ENCODE results near the gene RRM2. TPM values are rescaled to one million over a fixed set of nuclear protein-coding genes. Genes with fewer than 3 reads are reported as not detected.

The RRM2 gene
- polyA plus RNA-seq, 3 donors = 1.5 TPM; not detected in 2

- H3K4me3 Mint-ChIP-seq = peak overlapping the region; percentile 46 to 84
- no peak overlapping the region for H3K9ac ChIP-seq (ENCODE audit: insufficient read depth, low read length, poor library complexity, severe bottlenecking)
- no peak overlapping the region for H2AFZ ChIP-seq (ENCODE audit: insufficient read depth, low read depth, low read length, poor library complexity, severe bottlenecking)
- DNase-seq = no peak
- peaks cover 0 to 9% of the 10 kb centered on the region in 2 donors for H3K36me3 Mint-ChIP-seq
- H3K9me3 Mint-ChIP-seq = peaks cover 0 to 13% (median 6%) of the 10 kb centered on the region in 7 donors
- peak overlapping the region; percentile 9 for H3K4me2 ChIP-seq (replicated peaks; ENCODE audit: extremely low read depth, low read length, poor library complexity, severe bottlenecking)
- H3K27ac ChIP-seq (ENCODE audit: low read depth in 1 of 2, low read length in 2 of 2) = no peak overlapping the region
- intact Hi-C loops (cut with micrococcal nuclease) = no loop called here
- H4K20me1 ChIP-seq (ENCODE audit: insufficient read depth, low read length) = no peaks in the 10 kb centered on the region
- no peak for TF ChIP-seq CTCF (IDR thresholded peaks at IDR 0.05)
- WGBS (ENCODE audit: insufficient coverage) = under 1% methylated on average over 29 of the region's 45 CpGs
- peak overlapping the region in 1 of 3 experiments; percentile 5 for H3K4me3 ChIP-seq (replicated peaks in 1 of 3; ENCODE audit: low read depth in 2 of 3, low read length in 3 of 3)
- peaks cover 12% of the 10 kb centered on the region for H3K4me1 Mint-ChIP-seq
- H3K27me3 ChIP-seq (ENCODE audit: control insufficient read depth in 2 of 2, insufficient read depth in 2 of 2, low read length in 2 of 2) = peaks cover 83 to 91% of the 10 kb centered on the region in 2 donors
- H3K27ac Mint-ChIP-seq = no peak overlapping the region
- no peaks in the 10 kb centered on the region for H3K36me3 ChIP-seq (replicated peaks in 1 of 2; ENCODE audit: control insufficient read depth in 1 of 2, insufficient read depth in 2 of 2, low read length in 2 of 2)
- H3K79me2 ChIP-seq (ENCODE audit: insufficient read depth, low read length) = no peaks in the 10 kb centered on the region
- peaks cover 85 to 91% (median 86%) of the 10 kb centered on the region in 3 donors for H3K27me3 Mint-ChIP-seq (ENCODE audit: low read depth in 3 of 3)
- peaks cover 0 to 14% of the 10 kb centered on the region in 2 donors for H3K9me3 ChIP-seq (replicated peaks in 1 of 2; ENCODE audit: control insufficient read depth in 1 of 2, insufficient read depth in 1 of 2, low read length in 2 of 2)
- peaks cover 8 to 17% of the 10 kb centered on the region in 2 donors for H3K4me1 ChIP-seq (ENCODE audit: control insufficient read depth in 1 of 2, insufficient read depth in 2 of 2, low read length in 2 of 2)
These were observed 41.8 kb upstream of the RRM2 start for GRCh38 chr2:10080536-10081304.

DNA sequence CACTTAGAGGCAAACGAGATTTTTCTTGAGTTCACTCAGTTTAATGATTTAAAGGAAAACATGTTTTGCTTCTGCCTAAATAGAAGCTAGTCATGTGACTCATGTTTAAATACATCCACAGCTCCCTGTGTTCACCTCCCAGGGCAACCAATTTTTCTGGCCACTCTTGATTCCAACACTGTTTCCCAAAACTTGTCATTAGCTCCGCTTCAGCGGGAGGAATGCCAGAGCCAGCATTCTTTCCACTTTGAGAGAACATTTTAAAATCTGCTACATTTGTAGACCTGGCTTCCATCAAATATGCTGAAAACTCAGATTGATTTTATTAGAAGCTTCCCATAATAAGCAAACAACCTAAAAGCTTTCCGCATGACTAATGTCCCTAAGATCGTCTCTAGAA lies 39.5 kb upstream of the RRM2 start:
- Mint-ChIP-seq H3K27ac (no peak overlapping the region), H3K4me1 (peaks cover 12% of the 10 kb centered on the region), H3K4me3 (peak overlapping the region in 1 of 2 donors; percentile 65), H3K9me3 (peaks cover 0 to 13% (median 6%) of the 10 kb centered on the region in 7 donors), H3K36me3 (peaks cover 0 to 9% of the 10 kb centered on the region in 2 donors), H3K27me3 (ENCODE audit: low read depth in 3 of 3) (peaks cover 69 to 83% (median 70%) of the 10 kb centered on the region in 3 donors)
- H3K9me3 ChIP-seq (replicated peaks in 1 of 2; ENCODE audit: control insufficient read depth in 1 of 2, insufficient read depth in 1 of 2, low read length in 2 of 2) = peaks cover 0 to 12% of the 10 kb centered on the region in 2 donors
- no peak for TF ChIP-seq CTCF (IDR thresholded peaks at IDR 0.05)
- intact Hi-C loops (cut with micrococcal nuclease) = no loop called here
- WGBS (ENCODE audit: insufficient coverage) = 100% methylated on average over 1 of the region's 5 CpGs
- H3K79me2 ChIP-seq (ENCODE audit: insufficient read depth, low read length) = no peaks in the 10 kb centered on the region
- no peak overlapping the region for H3K4me3 ChIP-seq (replicated peaks in 1 of 3; ENCODE audit: low read depth in 2 of 3, low read length in 3 of 3)
- no peak overlapping the region for H3K9ac ChIP-seq (ENCODE audit: insufficient read depth, low read length, poor library complexity, severe bottlenecking)
- no peak overlapping the region for H3K27ac ChIP-seq (ENCODE audit: low read depth in 1 of 2, low read length in 2 of 2)
- no peaks in the 10 kb centered on the region for H3K36me3 ChIP-seq (replicated peaks in 1 of 2; ENCODE audit: control insufficient read depth in 1 of 2, insufficient read depth in 2 of 2, low read length in 2 of 2)
- H3K4me1 ChIP-seq (ENCODE audit: control insufficient read depth in 1 of 2, insufficient read depth in 2 of 2, low read length in 2 of 2) = peaks cover 8 to 17% of the 10 kb centered on the region in 2 donors
- no peaks in the 10 kb centered on the region for H4K20me1 ChIP-seq (ENCODE audit: insufficient read depth, low read length)
- no peak overlapping the region for H3K4me2 ChIP-seq (replicated peaks; ENCODE audit: extremely low read depth, low read length, poor library complexity, severe bottlenecking)
- peaks cover 66 to 72% of the 10 kb centered on the region in 2 donors for H3K27me3 ChIP-seq (ENCODE audit: control insufficient read depth in 2 of 2, insufficient read depth in 2 of 2, low read length in 2 of 2)
- no peak overlapping the region for H2AFZ ChIP-seq (ENCODE audit: insufficient read depth, low read depth, low read length, poor library complexity, severe bottlenecking)
- DNase-seq = no peak
